Neuronal stem cell (in vitro differentiated cells): ENCODE results near the gene MYO9A. TPM values are rescaled to one million over a fixed set of nuclear protein-coding genes. Genes with fewer than 3 reads are reported as not detected.

Experiments
- DNase-seq: peaks from one replicate; pipeline ENCODE4 v3.0.0-alpha.2; 2013; ENCODE audit warnings: low spot score
- H2AFZ ChIP-seq: one replicate; pipeline ENCODE4 v1.6.1; 2013; ENCODE audit warnings: mild to moderate bottlenecking, low read length, inconsistent platforms
- H2AK5ac ChIP-seq: 2 replicates; pipeline ENCODE4 v1.6.1; 2013; ENCODE audit warnings: low read depth, mild to moderate bottlenecking, inconsistent platforms, low read length, moderate library complexity, mixed read lengths
- H2BK120ac ChIP-seq: 2 replicates; pipeline ENCODE4 v1.6.1; 2013; ENCODE audit warnings: low read depth, mild to moderate bottlenecking, inconsistent platforms, low read length, moderate library complexity, mixed read lengths
- H2BK12ac ChIP-seq: one replicate; pipeline ENCODE4 v1.6.1; 2013; ENCODE audit warnings: low read length, inconsistent platforms
- H2BK15ac ChIP-seq: 2 replicates; pipeline ENCODE4 v1.6.1; 2013; ENCODE audit warnings: mild to moderate bottlenecking, low read length, inconsistent platforms, mixed read lengths
- H2BK5ac ChIP-seq: one replicate; pipeline ENCODE4 v1.6.1; 2013; ENCODE audit warnings: inconsistent platforms, mild to moderate bottlenecking, low read length, moderate library complexity
- H3K14ac ChIP-seq: one replicate; pipeline ENCODE4 v1.6.1; 2013; ENCODE audit warnings: low read length, inconsistent platforms
- H3K18ac ChIP-seq: 2 replicates; pipeline ENCODE4 v1.6.1; 2013; ENCODE audit warnings: low read length, inconsistent platforms
- H3K23ac ChIP-seq: 2 replicates; pipeline ENCODE4 v1.6.1; 2013; ENCODE audit warnings: low read depth, mild to moderate bottlenecking, mixed read lengths, low read length, inconsistent platforms; ENCODE audit not compliant: poor library complexity
- H3K27ac ChIP-seq: replicated peaks from 3 replicates; pipeline ENCODE4 v1.5.1; 2013; ENCODE audit warnings: low read length, inconsistent platforms
- H3K27me3 ChIP-seq, 3 experiments: 2 replicates each; pipeline ENCODE4 v1.6.1; 2013; ENCODE audit warnings: low read length in 3 of 3, mild to moderate bottlenecking in 2 of 3, inconsistent platforms in 1 of 3, low read depth in 1 of 3, mixed read lengths in 1 of 3, moderate library complexity in 1 of 3; ENCODE audit not compliant: control insufficient read depth in 3 of 3, insufficient read depth in 3 of 3
- H3K36me3 ChIP-seq, 2 donors: replicated peaks in 1 of 2; 2 replicates each; pipeline ENCODE4 v1.6.1; 2013; ENCODE audit warnings: low read length in 2 of 2; ENCODE audit not compliant: control insufficient read depth in 2 of 2, insufficient read depth in 2 of 2
- H3K4ac ChIP-seq: 2 replicates; pipeline ENCODE4 v1.6.1; 2013; ENCODE audit warnings: inconsistent platforms, mild to moderate bottlenecking, low read length, moderate library complexity
- H3K4me1 ChIP-seq, 2 donors: 1 replicate in 1 of 2; 2 replicates in 1 of 2; pipeline ENCODE4 v1.6.1; 2013; ENCODE audit warnings: low read length in 2 of 2, low read depth in 1 of 2; ENCODE audit not compliant: control insufficient read depth in 2 of 2, insufficient read depth in 1 of 2
- H3K4me2 ChIP-seq: one replicate; pipeline ENCODE4 v1.6.1; 2013; ENCODE audit warnings: mild to moderate bottlenecking, low read length, inconsistent platforms; ENCODE audit not compliant: insufficient read depth, poor library complexity, severe bottlenecking
- H3K4me3 ChIP-seq, 2 donors: 2 replicates each; pipeline ENCODE4 v1.5.1; 2013; ENCODE audit warnings: low read length in 2 of 2, mild to moderate bottlenecking in 2 of 2, inconsistent platforms in 1 of 2, moderate library complexity in 1 of 2
- H3K79me1 ChIP-seq: one replicate; pipeline ENCODE4 v1.6.1; 2013; ENCODE audit warnings: low read depth, mild to moderate bottlenecking, inconsistent platforms, low read length, moderate library complexity
- H3K9ac ChIP-seq: one replicate; pipeline ENCODE4 v1.6.1; 2013; ENCODE audit warnings: mild to moderate bottlenecking, low read depth, low read length, inconsistent platforms; ENCODE audit not compliant: poor library complexity
- H3K9me3 ChIP-seq, 2 donors: replicated peaks in 1 of 2; 2 replicates each; pipeline versions ENCODE3 to v1.6.1; 2013; ENCODE audit warnings: low read length in 2 of 2, mild to moderate bottlenecking in 2 of 2, inconsistent platforms in 1 of 2, low read depth in 1 of 2, mixed read lengths in 1 of 2, moderate library complexity in 1 of 2; ENCODE audit not compliant: control insufficient read depth in 2 of 2, insufficient read depth in 1 of 2
- H4K8ac ChIP-seq: one replicate; pipeline ENCODE4 v1.6.1; 2013; ENCODE audit warnings: low read depth, mild to moderate bottlenecking, inconsistent platforms, low read length, moderate library complexity
- H4K91ac ChIP-seq: one replicate; pipeline ENCODE4 v1.6.1; 2013; ENCODE audit warnings: low read length, low read depth, mild to moderate bottlenecking, inconsistent platforms; ENCODE audit not compliant: poor library complexity
- WGBS, 2 donors: extraction: QIAGEN DNeasy Blood & Tissue Kit; methylation state at CpG; one replicate each; pipeline ENCODE4 v1.1.7; 2013; ENCODE audit warnings: missing lambda C conversion rate in 2 of 2, mixed read lengths in 1 of 2; ENCODE audit not compliant: insufficient read length in 2 of 2, insufficient replicate concordance in 1 of 2; ENCODE audit errors: extremely low coverage in 2 of 2; 5-methylcytosine and 5-hydroxymethylcytosine counted together
- polyA plus RNA-seq, 2 experiments: library from polyadenylated mRNA; stranded (reverse); fragments of 200-250 nt; gene quantifications; one replicate each; pipeline ENCODE4 v1.2.3, GENCODE V29; 2013

The MYO9A gene, protein sequence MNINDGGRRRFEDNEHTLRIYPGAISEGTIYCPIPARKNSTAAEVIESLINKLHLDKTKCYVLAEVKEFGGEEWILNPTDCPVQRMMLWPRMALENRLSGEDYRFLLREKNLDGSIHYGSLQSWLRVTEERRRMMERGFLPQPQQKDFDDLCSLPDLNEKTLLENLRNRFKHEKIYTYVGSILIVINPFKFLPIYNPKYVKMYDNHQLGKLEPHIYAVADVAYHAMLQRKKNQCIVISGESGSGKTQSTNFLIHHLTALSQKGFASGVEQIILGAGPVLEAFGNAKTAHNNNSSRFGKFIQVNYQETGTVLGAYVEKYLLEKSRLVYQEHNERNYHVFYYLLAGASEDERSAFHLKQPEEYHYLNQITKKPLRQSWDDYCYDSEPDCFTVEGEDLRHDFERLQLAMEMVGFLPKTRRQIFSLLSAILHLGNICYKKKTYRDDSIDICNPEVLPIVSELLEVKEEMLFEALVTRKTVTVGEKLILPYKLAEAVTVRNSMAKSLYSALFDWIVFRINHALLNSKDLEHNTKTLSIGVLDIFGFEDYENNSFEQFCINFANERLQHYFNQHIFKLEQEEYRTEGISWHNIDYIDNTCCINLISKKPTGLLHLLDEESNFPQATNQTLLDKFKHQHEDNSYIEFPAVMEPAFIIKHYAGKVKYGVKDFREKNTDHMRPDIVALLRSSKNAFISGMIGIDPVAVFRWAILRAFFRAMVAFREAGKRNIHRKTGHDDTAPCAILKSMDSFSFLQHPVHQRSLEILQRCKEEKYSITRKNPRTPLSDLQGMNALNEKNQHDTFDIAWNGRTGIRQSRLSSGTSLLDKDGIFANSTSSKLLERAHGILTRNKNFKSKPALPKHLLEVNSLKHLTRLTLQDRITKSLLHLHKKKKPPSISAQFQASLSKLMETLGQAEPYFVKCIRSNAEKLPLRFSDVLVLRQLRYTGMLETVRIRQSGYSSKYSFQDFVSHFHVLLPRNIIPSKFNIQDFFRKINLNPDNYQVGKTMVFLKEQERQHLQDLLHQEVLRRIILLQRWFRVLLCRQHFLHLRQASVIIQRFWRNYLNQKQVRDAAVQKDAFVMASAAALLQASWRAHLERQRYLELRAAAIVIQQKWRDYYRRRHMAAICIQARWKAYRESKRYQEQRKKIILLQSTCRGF (N-terminal part only)
- polyA plus RNA-seq (2013, experiment 1 of 2): 6.2 TPM
- 6.3 TPM for polyA plus RNA-seq (2013, experiment 2 of 2)

GRCh38 chr15:72118017-72118978 is at the start of gene MYO9A, which contains the start of gene SENP8:
Gene MYO9A (minus strand): TSS chr15:72118150. CDS start chr15:72046563, 71,587 bp downstream.
Gene SENP8 (plus strand): TSS chr15:72118403. CDS start chr15:72139624, 21,221 bp downstream.
- Histone ChIP-seq H3K9ac (peak within 1 kb of the TSS; percentile 95), H2BK12ac (peak within 1 kb of the TSS; percentile 18), H4K91ac (no peak within 1 kb of the TSS), H3K79me1 (no peaks in the 10 kb centered on the region), H3K27ac (peak within 1 kb of the TSS; percentile 100), H3K14ac (peak within 1 kb of the TSS; percentile 95), H3K23ac (peak within 1 kb of the TSS; percentile 98), H2BK5ac (peak within 1 kb of the TSS; percentile 98), H2BK120ac (no peak within 1 kb of the TSS), H3K4ac (peak within 1 kb of the TSS; percentile 60), H3K36me3 (no peaks in the 10 kb centered on the region), H4K8ac (peak within 1 kb of the TSS; percentile 58), H3K4me3 (peak within 1 kb of the TSS; percentile 91 to 100), H3K18ac (peak within 1 kb of the TSS; percentile 100), H3K27me3 (no peaks in the 10 kb centered on the region), H3K4me2 (peak within 1 kb of the TSS; percentile 96), H2AFZ (peak within 1 kb of the TSS; percentile 96), H2BK15ac (peak within 1 kb of the TSS; percentile 71), H3K9me3 (no peaks in the 10 kb centered on the region), H2AK5ac (no peak within 1 kb of the TSS), H3K4me1 (peaks cover 0 to 4% of the 10 kb centered on the region in 2 donors)
- WGBS, 2 donors: no CpG with 5 or more reads among the region's 69 CpGs
- DNase-seq: peak; percentile 98

DNA sequence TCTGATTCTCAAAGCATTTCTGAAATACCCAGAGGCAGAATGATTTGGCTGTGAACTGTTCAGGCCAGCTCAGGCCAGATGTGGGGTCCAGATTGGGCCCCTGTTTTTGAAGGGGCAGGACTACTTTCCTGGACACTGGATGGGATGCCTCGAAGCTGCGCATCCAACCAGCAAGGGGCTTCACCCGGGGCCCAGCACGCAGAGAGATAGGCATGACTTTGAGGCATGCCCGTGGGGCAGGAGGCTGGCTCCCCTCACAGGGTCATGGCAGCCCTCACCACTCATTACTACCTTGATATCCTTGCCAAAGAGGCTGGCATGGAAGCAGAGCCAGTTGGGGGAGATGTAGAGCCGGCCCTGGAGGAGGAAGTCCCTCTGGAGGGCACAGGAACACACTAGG is 49.5 kb upstream of the MYO9A start:
- H4K8ac ChIP-seq: no peak overlapping the region
- H2BK5ac ChIP-seq: no peak overlapping the region
- no peak overlapping the region for H3K14ac ChIP-seq
- H2BK120ac ChIP-seq: no peak overlapping the region
- no peak overlapping the region for H2AK5ac ChIP-seq
- H3K4me2 ChIP-seq: no peak overlapping the region
- H3K9me3 ChIP-seq: no peaks in the 10 kb centered on the region
- H3K4me1 ChIP-seq: peaks cover 2 to 9% of the 10 kb centered on the region in 2 donors
- no peak for DNase-seq
- no peak overlapping the region for H3K4ac ChIP-seq
- no peak overlapping the region for H2BK12ac ChIP-seq
- H3K27ac ChIP-seq: no peak overlapping the region
- no peak overlapping the region for H3K9ac ChIP-seq
- H3K79me1 ChIP-seq: no peaks in the 10 kb centered on the region
- H3K23ac ChIP-seq: no peak overlapping the region
- H3K4me3 ChIP-seq: no peak overlapping the region
- WGBS, 2 donors: no CpG with 5 or more reads among the region's 6 CpGs
- no peaks in the 10 kb centered on the region for H3K36me3 ChIP-seq
- H2BK15ac ChIP-seq: no peak overlapping the region
- H3K27me3 ChIP-seq: peaks cover 0 to 9% (median 0%) of the 10 kb centered on the region in 3 experiments
- no peak overlapping the region for H4K91ac ChIP-seq
- H2AFZ ChIP-seq: no peak overlapping the region
- H3K18ac ChIP-seq: no peak overlapping the region

DNA sequence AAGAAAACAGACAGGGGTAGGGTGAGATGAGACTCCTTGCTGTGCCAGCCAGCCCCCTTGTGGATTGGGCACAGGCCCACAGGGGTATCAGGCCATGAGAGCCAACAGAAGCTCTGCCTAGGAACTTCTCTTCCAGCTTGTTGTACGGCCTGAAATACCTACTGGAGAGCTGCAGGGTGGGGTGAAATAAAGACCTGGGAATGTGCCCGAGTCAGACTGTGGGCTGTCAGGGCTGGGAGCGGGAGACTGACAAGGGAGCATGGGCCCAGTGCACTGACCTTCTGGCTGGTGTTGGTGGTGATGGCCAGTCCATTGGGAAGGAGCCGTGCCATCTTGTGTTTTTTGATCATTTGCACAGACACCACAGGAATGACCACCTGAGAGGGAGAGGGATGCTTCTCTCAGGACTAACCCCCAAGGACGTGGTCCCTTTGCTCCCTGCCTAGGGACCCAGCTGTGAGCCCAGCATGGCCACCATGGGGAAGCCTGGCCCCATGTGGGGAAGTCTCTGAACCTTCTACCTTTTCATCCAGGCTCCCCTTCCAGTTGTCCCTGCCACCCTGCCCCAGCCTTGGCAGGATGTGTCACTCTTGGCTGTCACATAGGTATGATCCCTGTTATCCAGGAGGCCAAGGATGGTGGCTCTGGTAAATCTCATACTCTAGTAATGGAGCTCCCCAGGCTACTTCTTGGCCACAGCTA is 48.9 kb upstream of the MYO9A start:
- H4K91ac ChIP-seq: no peak overlapping the region

More for the DNA sequence above, 48.9 kb upstream of the MYO9A start:
- Histone ChIP-seq H3K4me1 (peaks cover 4 to 11% of the 10 kb centered on the region in 2 donors), H3K18ac (peak overlapping the region; percentile 30), H3K4me2 (no peak overlapping the region), H2BK12ac (no peak overlapping the region), H2BK15ac (peak overlapping the region; percentile 22), H3K4ac (no peak overlapping the region), H2AK5ac (peak overlapping the region; percentile 26), H3K23ac (no peak overlapping the region), H3K36me3 (no peaks in the 10 kb centered on the region), H2BK120ac (no peak overlapping the region), H3K79me1 (no peaks in the 10 kb centered on the region), H3K9me3 (no peaks in the 10 kb centered on the region), H3K27me3 (peaks cover 0 to 9% (median 0%) of the 10 kb centered on the region in 3 experiments), H2AFZ (no peak overlapping the region), H2BK5ac (no peak overlapping the region), H4K8ac (no peak overlapping the region), H3K4me3 (no peak overlapping the region), H3K27ac (no peak overlapping the region), H3K14ac (no peak overlapping the region), H3K9ac (no peak overlapping the region)
- DNase-seq: no peak
- no CpG with 5 or more reads among the region's 5 CpGs for WGBS, 2 donors
